Ascending aorta (tissue), 2 donors: ENCODE data around the gene PGAP1. TPM values are rescaled to one million over a fixed set of nuclear protein-coding genes. Genes with fewer than 3 reads are reported as not detected.

Experiments used
- DNase-seq, 2 donors: peaks; one replicate each; pipeline ENCODE4 v3.0.0-alpha.2; 2019; ENCODE audit warnings: low spot score in 2 of 2
- H3K27ac ChIP-seq, 2 donors: fragments of 200-600 bp; sonication (generic); one replicate each; pipeline ENCODE4 v1.5.1; 2016 to 2017; ENCODE audit warnings: mild to moderate bottlenecking in 1 of 2
- H3K27me3 ChIP-seq: fragments of 200-600 bp; sonication (generic); one replicate; pipeline ENCODE4 v1.5.1; 2017
- H3K36me3 ChIP-seq, 2 donors: fragments of 200-600 bp; sonication (generic); one replicate each; pipeline ENCODE4 v1.5.1; 2016
- H3K4me1 ChIP-seq, 2 donors: fragments of 200-600 bp; sonication (generic); one replicate each; pipeline ENCODE4 v1.5.1; 2016 to 2017; ENCODE audit warnings: mild to moderate bottlenecking in 1 of 2
- H3K4me3 ChIP-seq, 2 donors: fragments of 200-600 bp; sonication (generic); one replicate each; pipeline ENCODE4 v1.5.1; 2016 to 2017; ENCODE audit warnings: mild to moderate bottlenecking in 1 of 2
- H3K9me3 ChIP-seq, 2 donors: fragments of 200-600 bp; sonication (generic); one replicate each; pipeline ENCODE4 v1.5.1; 2016
- CTCF ChIP-seq, 3 experiments: fragments of 200-600 bp in 2 of 3; fragments of 450-650 bp in 1 of 3; sonication (generic) in 2 of 3; IDR thresholded peaks; one replicate each; pipeline ENCODE4 v1.5.1; 2016 to 2019; ENCODE audit warnings: antibody characterized with exemption in 3 of 3, mild to moderate bottlenecking in 1 of 3, moderate library complexity in 1 of 3
- intact Hi-C: fragments of 100-400 bp; cut with DNase I; formaldehyde crosslinking; loops from one replicate; pipeline ENCODE4 v1.15.1; 2023
- total RNA-seq: library from RNA; depleted of rRNA; stranded (reverse); fragments of >200 nt; gene quantifications from one replicate; pipeline ENCODE4 v1.1.0, GENCODE V29; 2016

The PGAP1 gene
- total RNA-seq, 1 donor from 2014 or later, result 2.3 TPM

- no peaks in the 10 kb centered on the region for H3K27me3 ChIP-seq
- no peak overlapping the region for H3K4me3 ChIP-seq
- H3K36me3 ChIP-seq, result no peaks in the 10 kb centered on the region
- H3K9me3 ChIP-seq, result no peaks in the 10 kb centered on the region
- H3K27ac ChIP-seq, result no peak overlapping the region
- no peaks in the 10 kb centered on the region for H3K4me1 ChIP-seq
- DNase-seq, result no peak
- intact Hi-C loops, result no loop called here
- TF ChIP-seq CTCF (IDR thresholded peaks at IDR 0.05), result no peak
Measured at GRCh38 chr2:196962325-196962724, 35.8 kb upstream of the PGAP1 start.

DNA sequence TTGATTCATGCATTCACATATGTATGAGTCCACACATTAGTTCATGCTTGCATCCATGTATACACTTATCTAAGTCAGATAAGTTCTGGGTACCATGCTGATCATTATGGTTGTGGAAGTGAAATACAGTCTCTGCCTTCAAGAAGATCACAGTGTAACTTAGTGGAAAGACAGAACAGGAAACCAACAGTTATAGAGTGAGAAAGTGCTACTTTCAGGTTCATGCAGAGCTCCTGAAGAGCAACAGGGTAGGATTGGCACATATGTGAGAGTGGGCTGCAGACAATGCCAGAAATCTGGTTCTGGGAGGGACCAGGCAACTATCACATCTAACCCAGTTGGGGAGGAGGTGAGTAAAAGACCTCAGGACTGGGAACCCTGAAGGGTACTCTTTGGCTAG, 35.4 kb upstream of the PGAP1 start:
- Histone ChIP-seq H3K4me3 (no peak overlapping the region), H3K27ac (no peak overlapping the region), H3K27me3 (no peaks in the 10 kb centered on the region), H3K4me1 (no peaks in the 10 kb centered on the region), H3K9me3 (no peaks in the 10 kb centered on the region), H3K36me3 (no peaks in the 10 kb centered on the region)
- intact Hi-C loops, result no loop called here
- no peak for TF ChIP-seq CTCF (IDR thresholded peaks at IDR 0.05)
- DNase-seq, result no peak

DNA sequence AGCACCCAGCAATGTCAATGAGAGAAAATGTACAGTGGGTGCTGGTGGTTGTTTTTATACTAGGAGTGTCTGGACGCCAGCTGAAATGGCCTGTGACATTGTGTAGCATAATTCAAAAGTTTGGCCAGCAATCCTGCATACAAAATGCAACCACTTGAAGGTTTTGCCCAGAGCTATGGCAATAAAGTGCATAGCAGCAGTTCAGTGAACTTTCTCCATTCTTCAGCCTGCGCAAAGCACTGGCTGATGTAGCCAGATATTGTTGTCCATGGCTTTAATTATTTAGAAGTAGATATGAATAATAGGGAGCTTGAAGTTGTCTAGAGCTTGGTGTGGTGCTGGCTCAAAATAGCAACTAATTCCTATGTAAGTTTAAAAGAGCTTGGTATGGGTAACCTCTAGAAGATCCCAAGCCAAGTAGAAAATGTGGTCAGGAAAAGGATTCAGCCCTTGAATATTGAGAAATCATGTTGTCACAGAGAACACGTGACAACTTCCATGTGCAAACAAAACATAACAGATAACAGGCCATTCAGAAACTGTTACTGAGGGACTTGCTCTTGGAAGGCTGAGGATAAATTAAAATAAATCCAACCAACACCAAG, 33.3 kb upstream of the PGAP1 start:
- intact Hi-C loops, result no loop called here
- Histone ChIP-seq H3K36me3 (no peaks in the 10 kb centered on the region), H3K9me3 (no peaks in the 10 kb centered on the region), H3K4me1 (no peaks in the 10 kb centered on the region), H3K27me3 (no peaks in the 10 kb centered on the region), H3K4me3 (no peak overlapping the region), H3K27ac (no peak overlapping the region)
- TF ChIP-seq CTCF (IDR thresholded peaks at IDR 0.05), result no peak
- no peak for DNase-seq

DNA sequence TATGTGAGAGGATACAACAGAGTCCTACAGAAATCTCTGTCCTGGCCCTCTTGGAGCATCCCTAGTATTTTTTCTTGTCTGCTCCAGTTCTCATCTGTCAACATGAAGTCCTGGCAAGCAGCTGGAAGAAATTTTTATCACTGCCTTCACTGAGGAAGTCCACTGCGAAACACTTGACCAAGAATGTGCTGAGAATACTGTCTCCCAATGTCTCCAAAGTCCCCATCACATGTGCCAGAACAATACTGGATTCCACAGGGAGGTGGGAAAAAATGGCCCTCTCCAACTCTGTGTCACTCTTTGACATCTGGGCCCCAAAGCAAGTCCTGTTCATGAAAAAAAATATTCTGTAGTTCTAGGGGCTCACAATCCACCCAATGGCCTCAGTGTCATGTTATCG, 32.8 kb upstream of the PGAP1 start:
- Histone ChIP-seq H3K36me3 (no peaks in the 10 kb centered on the region), H3K27ac (no peak overlapping the region), H3K4me1 (no peaks in the 10 kb centered on the region), H3K27me3 (no peaks in the 10 kb centered on the region), H3K9me3 (no peaks in the 10 kb centered on the region), H3K4me3 (no peak overlapping the region)
- intact Hi-C loops, result no loop called here
- no peak for DNase-seq
- no peak for TF ChIP-seq CTCF (IDR thresholded peaks at IDR 0.05)

- DNase-seq, result no peak
- H3K27ac ChIP-seq, result no peak overlapping the region
- TF ChIP-seq CTCF (IDR thresholded peaks at IDR 0.05), result no peak
- no peaks in the 10 kb centered on the region for H3K9me3 ChIP-seq
- H3K36me3 ChIP-seq, result no peaks in the 10 kb centered on the region
- no peaks in the 10 kb centered on the region for H3K27me3 ChIP-seq
- no peak overlapping the region for H3K4me3 ChIP-seq
- H3K4me1 ChIP-seq, result no peaks in the 10 kb centered on the region
- intact Hi-C loops, result no loop called here
Measured at GRCh38 chr2:196957881-196958525, 31.5 kb upstream of the PGAP1 start.
